GM18909 (cell line): ENCODE measurements around the gene GP9.
"Not testable (repeated sequence)": the region's sequence is repeated elsewhere in the genome, so short reads cannot be mapped to it uniquely, and the experiment has no call there.

Experiments used
- ATAC-seq: cut with Tn5 transposase; IDR thresholded peaks from one replicate; pipeline ENCODE4 v1.9.1; 2021; ENCODE audit warnings: mild to moderate bottlenecking; ENCODE audit not compliant: unreplicated experiment, poor library complexity

The GP9 gene

GRCh38 chr3:129106320-129106719, 45.7 kb downstream of the GP9 start:
- ATAC-seq = no peak

- no peak for ATAC-seq
These were observed 46.4 kb downstream of the GP9 start for GRCh38 chr3:129106866-129107565.

- ATAC-seq = no peak
These were observed 47.2 kb downstream of the GP9 start for GRCh38 chr3:129107793-129108192.

GRCh38 chr3:129111076-129111780, 50.6 kb downstream of the GP9 start:
- ATAC-seq = not testable (repeated sequence)
